SU-DHL-6 (cell line): Measurements from ENCODE around the gene ZNF665.

ENCODE experiments used
- H2AFZ ChIP-seq: fragments of 200-600 bp; sonication (generic); 2 replicates; pipeline ENCODE4 v1.6.1; 2014; ENCODE audit warnings: low read depth, mild to moderate bottlenecking, moderate library complexity, mixed read lengths, antibody characterized with exemption, low read length; ENCODE audit not compliant: severe bottlenecking
- H3F3A ChIP-seq: fragments of 200-600 bp; shearing (Covaris generic); 2 replicates; pipeline ENCODE4 v1.6.0; 2016; ENCODE audit warnings: antibody characterized with exemption, mild to moderate bottlenecking; ENCODE audit not compliant: insufficient read depth
- H3K27ac ChIP-seq: fragments of 200-600 bp; sonication (generic); 2 replicates; pipeline ENCODE4 v1.5.1; 2016; ENCODE audit warnings: low read depth, mild to moderate bottlenecking, low read length, moderate library complexity, mixed read lengths
- H3K27me3 ChIP-seq: fragments of 200-600 bp; sonication (generic), shearing (Covaris generic); 2 replicates; pipeline ENCODE4 v1.6.0; 2014; ENCODE audit warnings: mild to moderate bottlenecking, low read length
- H3K36me3 ChIP-seq: fragments of 200-600 bp; sonication (generic); 2 replicates; pipeline ENCODE4 v1.6.1; 2014; ENCODE audit warnings: mild to moderate bottlenecking, low read length, mixed read lengths
- H3K4me2 ChIP-seq: fragments of 300-600, 200-600 bp; shearing (Covaris generic), sonication (generic); 2 replicates; pipeline ENCODE4 v1.6.0; 2014; ENCODE audit warnings: low read length, low read depth, mild to moderate bottlenecking; ENCODE audit not compliant: poor library complexity, severe bottlenecking
- H3K4me3 ChIP-seq: fragments of 200-600 bp; sonication (generic); 2 replicates; pipeline ENCODE4 v1.5.1; 2014; ENCODE audit warnings: antibody characterized with exemption, low read length, mild to moderate bottlenecking, mixed read lengths; ENCODE audit not compliant: insufficient read depth, poor library complexity, severe bottlenecking
- H3K79me2 ChIP-seq: fragments of 200-600 bp; sonication (generic); 2 replicates; pipeline ENCODE4 v1.6.1; 2014; ENCODE audit warnings: mild to moderate bottlenecking, low read length, moderate library complexity; ENCODE audit not compliant: insufficient read depth
- H3K9ac ChIP-seq: fragments of 200-600 bp; sonication (generic); 2 replicates; pipeline ENCODE4 v1.7.0; 2014; ENCODE audit warnings: mild to moderate bottlenecking, low read length
- H3K9me2 ChIP-seq: fragments of 200-600 bp; sonication (generic); replicated peaks from 2 replicates; pipeline ENCODE4 v1.6.1; 2014; ENCODE audit warnings: low read length; ENCODE audit not compliant: insufficient read depth
- H3K9me3 ChIP-seq: fragments of 200-600 bp; sonication (generic); 2 replicates; pipeline ENCODE4 v1.6.1; 2014; ENCODE audit warnings: low read length, mixed read lengths; ENCODE audit not compliant: insufficient read depth
- H4K20me1 ChIP-seq: fragments of 200-600 bp; sonication (generic); 2 replicates; pipeline ENCODE4 v1.6.1; 2014; ENCODE audit warnings: low read depth, mild to moderate bottlenecking, antibody characterized with exemption, low read length, moderate library complexity, mixed read lengths
- EZH2phosphoT487 ChIP-seq: fragments of 200-600 bp; sonication (generic), shearing (Covaris generic); conservative IDR thresholded peaks from 2 replicates; pipeline ENCODE4 v1.6.1; 2018; ENCODE audit warnings: mild to moderate bottlenecking, antibody characterized with exemption, low read length, moderate library complexity, mixed read lengths
- TF ChIP-seq, protein P1 (sequence below): fragments of 200-600 bp; sonication (generic); IDR thresholded peaks from one replicate; pipeline ENCODE4 v1.5.1; 2017; ENCODE audit warnings: antibody characterized with exemption, mild to moderate bottlenecking, low read length, moderate library complexity; ENCODE audit not compliant: insufficient read depth, poor library complexity, severe bottlenecking

Gene ZNF665

DNA sequence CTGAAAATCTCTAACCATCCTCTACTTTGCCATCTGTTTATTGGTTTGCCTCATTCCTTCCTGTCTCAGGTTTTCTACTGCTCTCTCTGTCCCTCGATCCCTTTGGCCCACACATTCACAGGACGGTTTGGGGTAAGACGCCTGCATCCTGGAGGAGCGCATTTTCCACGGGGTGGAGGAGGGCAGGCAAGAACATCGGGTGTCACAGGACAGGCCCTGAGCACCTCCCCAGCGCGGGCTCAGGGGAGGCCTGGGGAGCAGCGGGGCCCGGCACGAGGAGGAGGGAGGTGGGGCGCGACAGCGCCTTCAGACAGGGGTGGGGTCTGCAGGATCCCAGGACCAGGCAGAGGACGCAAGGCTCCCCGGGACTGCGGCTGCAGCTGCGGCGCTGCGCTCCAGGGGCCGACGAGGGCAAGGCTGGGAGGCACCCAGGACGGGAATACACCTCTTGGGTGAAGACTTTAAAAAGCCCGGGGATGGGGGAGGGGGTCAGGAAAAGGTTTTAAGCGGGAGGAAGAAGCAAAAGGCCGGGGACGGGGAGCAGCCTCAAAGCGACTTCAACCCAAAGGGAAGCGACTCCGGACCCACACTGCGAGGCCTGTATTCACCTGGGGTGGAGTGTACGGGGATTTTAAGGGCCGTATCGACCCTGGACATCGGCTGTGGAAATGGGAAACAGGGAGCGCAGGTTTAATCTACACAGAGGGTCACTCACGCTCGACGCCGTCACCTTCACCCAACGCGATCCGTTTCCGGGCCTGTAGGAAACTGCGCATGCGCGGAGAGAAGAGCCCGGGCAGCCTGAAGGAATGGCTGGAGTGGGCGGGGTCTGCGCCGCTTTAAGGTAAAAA, 60.8 kb downstream of the ZNF665 start, which contains the start of gene ZNF415:
Gene ZNF415 (minus strand): TSS at position 770 of the 851 bp plus-strand sequence. CDS start 10,234 bp downstream, outside the sequence.
- H3K9ac ChIP-seq = peak within 1 kb of the TSS; percentile 72
- peaks cover 10% of the 10 kb centered on the region; the same call in 1 of the 2 replicates for H3K79me2 ChIP-seq
- peaks cover 8% of the 10 kb centered on the region for H3F3A ChIP-seq
- no peaks in the 10 kb centered on the region for H3K27me3 ChIP-seq
- peak within 1 kb of the TSS; percentile 64 for H3K4me2 ChIP-seq
- no peak for TF ChIP-seq EZH2phosphoT487
- TF ChIP-seq, protein P1, sequence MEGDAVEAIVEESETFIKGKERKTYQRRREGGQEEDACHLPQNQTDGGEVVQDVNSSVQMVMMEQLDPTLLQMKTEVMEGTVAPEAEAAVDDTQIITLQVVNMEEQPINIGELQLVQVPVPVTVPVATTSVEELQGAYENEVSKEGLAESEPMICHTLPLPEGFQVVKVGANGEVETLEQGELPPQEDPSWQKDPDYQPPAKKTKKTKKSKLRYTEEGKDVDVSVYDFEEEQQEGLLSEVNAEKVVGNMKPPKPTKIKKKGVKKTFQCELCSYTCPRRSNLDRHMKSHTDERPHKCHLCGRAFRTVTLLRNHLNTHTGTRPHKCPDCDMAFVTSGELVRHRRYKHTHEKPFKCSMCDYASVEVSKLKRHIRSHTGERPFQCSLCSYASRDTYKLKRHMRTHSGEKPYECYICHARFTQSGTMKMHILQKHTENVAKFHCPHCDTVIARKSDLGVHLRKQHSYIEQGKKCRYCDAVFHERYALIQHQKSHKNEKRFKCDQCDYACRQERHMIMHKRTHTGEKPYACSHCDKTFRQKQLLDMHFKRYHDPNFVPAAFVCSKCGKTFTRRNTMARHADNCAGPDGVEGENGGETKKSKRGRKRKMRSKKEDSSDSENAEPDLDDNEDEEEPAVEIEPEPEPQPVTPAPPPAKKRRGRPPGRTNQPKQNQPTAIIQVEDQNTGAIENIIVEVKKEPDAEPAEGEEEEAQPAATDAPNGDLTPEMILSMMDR = no peak
- peak within 1 kb of the TSS; percentile 87 for H2AFZ ChIP-seq
- peak within 1 kb of the TSS; percentile 66 for H3K4me3 ChIP-seq
- H3K36me3 ChIP-seq = no peaks in the 10 kb centered on the region
- no peaks in the 10 kb centered on the region for H3K9me2 ChIP-seq
- H4K20me1 ChIP-seq = no peaks in the 10 kb centered on the region
- H3K27ac ChIP-seq = peak within 1 kb of the TSS; percentile 31
- H3K9me3 ChIP-seq = no peaks in the 10 kb centered on the region

DNA sequence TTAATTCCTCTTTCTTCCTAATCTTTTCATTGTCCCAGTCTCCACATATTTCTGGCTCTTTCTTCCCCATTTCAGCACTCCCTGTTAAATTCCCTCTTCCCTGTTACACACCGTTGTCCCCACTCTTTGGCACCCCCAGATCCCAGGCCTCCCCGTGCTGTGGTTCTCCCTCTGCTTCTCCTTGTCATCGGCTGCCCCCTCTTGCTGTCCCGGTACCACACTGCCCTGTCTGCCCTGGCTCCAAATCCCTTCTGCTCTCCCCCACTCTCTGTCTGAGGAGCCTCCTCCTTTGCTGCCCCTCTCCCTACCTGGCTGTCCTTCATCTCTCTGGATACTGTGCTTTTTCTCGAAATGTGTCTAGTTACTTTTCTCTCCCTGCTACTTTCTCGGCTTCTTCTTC, 61.4 kb downstream of the ZNF665 start:
- peak overlapping the region; percentile 72 for H3K9ac ChIP-seq
- no peaks in the 10 kb centered on the region for H4K20me1 ChIP-seq
- peaks cover 10% of the 10 kb centered on the region; the same call in 1 of the 2 replicates for H3K79me2 ChIP-seq
- TF ChIP-seq EZH2phosphoT487 = no peak
- TF ChIP-seq, protein P1 = no peak
- H3K27ac ChIP-seq = no peak overlapping the region
- H3K36me3 ChIP-seq = no peaks in the 10 kb centered on the region
- H2AFZ ChIP-seq = no peak overlapping the region
- no peaks in the 10 kb centered on the region for H3K27me3 ChIP-seq
- H3K9me3 ChIP-seq = no peaks in the 10 kb centered on the region
- H3F3A ChIP-seq = peaks cover 8% of the 10 kb centered on the region
- H3K4me2 ChIP-seq = peak overlapping the region; percentile 64
- no peaks in the 10 kb centered on the region for H3K9me2 ChIP-seq
- peak overlapping the region; percentile 66 for H3K4me3 ChIP-seq

DNA sequence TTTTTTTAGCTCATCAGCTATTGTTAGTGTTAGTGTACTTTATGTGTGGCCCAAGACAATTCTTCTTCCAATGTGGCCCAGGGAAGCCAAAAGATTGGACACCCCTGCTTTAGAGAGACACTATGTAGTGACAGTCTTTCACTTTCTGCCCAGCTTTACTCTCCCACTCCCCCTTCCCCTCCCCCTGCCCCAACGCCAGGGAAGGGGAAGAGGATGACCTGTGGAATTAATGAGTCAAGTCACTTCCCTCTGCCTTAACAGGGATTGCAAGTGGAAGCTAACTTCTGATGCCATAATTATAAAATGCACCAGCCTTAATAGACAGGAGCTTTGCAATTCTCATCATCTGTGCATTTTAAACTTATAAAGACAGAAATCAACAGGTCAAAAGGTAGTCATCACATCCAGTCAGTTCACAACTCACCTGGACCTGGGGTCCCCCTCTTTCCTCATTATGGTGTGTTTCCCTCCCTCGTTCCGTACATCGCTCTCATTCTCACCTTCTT, 62.0 kb downstream of the ZNF665 start:
- Histone ChIP-seq H3K9me3 (no peaks in the 10 kb centered on the region), H3K4me3 (no peak overlapping the region), H2AFZ (no peak overlapping the region), H3K9me2 (no peaks in the 10 kb centered on the region), H4K20me1 (no peaks in the 10 kb centered on the region), H3K27me3 (no peaks in the 10 kb centered on the region), H3K79me2 (peaks cover 10% of the 10 kb centered on the region; the same call in 1 of the 2 replicates), H3K36me3 (no peaks in the 10 kb centered on the region), H3K9ac (no peak overlapping the region; the same call in 1 of the 2 replicates), H3F3A (peaks cover 8% of the 10 kb centered on the region), H3K4me2 (peak overlapping the region; percentile 64), H3K27ac (no peak overlapping the region)
- TF ChIP-seq, protein P1 = no peak
- no peak for TF ChIP-seq EZH2phosphoT487
